HG03060 (cell line): ENCODE data around the gene B3GAT1.

Source experiments
- ATAC-seq: cut with Tn5 transposase; IDR thresholded peaks from one replicate; pipeline ENCODE4 v1.9.1; 2021; ENCODE audit warnings: low read depth, moderate number of reproducible peaks; ENCODE audit not compliant: unreplicated experiment

B3GAT1 gene

DNA sequence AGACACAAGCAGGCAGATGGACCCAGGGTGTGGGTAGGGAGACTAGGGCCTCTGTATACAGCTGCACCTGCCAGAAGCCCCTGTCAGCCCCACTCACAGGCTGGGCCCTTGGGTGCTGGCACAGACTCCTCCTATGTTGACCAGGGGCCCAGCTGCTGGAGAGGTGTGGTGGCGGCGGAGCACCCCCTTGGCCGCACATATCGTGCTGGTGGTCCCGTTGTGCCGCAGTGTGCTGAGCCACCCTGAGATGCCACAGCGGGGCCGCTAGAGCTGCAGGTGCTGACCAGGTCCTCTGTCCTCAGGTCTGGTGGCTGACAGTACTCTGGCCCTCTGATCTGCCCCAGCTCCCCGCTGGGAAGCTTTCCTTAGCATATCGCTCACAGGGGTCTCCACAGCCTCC lies 30.2 kb upstream of the B3GAT1 start:
- ATAC-seq: no peak

DNA sequence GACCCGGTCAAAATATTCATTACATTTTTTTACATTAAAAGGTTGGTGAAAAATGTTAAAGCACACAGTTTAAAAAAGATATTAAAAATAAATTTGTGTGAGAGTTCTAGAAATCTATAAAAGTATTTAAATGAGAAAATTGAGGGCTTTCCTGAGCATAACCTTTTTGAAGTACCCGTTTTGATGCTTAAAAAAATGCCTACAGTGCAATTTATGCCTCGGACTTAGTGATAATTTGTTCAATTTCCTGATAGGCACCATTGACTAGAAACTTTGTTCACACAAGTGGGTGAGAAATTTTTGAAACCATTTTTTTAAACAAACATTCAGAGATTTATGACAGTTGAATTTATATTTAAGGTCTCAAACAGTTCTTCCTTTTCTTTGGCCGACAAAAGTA lies 29.7 kb upstream of the B3GAT1 start:
- no peak for ATAC-seq

DNA sequence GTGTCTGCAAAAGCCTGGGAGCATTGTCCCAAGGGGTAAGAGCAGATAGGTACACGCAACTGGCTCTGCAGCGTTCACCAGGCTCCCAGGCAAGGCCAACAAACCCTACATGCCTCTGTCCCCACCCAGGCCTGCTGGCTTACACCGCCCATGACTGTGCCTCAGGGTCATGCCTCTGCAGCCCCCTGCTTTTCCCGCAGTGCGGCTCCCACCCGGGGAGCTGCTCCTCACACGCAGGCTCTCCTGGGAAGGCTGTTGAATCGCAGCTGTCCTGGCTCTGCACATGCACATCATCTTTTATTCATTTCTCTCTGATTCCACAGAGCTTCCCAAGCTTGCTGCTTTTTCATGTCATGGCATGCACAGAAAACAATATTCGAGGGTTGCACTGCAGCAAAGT lies 29.2 kb upstream of the B3GAT1 start:
- ATAC-seq: no peak

DNA sequence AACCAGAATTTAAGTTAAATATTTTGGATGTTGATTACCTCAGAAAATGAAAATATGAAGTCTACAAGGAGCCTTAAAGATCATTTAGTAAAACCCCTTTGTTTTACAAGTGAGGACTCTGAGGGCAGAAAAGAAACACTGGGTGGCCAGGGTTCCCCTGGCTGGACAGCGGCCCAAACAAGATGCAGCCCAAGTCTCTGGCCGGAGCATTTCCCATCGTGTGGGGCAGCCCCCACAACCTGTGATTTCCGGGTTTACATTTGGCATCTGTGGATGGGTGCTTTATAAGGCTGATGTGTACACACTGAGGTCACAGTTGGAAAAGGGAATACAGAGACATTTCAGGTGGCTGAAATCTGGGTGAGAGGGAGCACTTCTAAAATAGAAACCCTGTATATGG lies 28.8 kb upstream of the B3GAT1 start:
- ATAC-seq: no peak

DNA sequence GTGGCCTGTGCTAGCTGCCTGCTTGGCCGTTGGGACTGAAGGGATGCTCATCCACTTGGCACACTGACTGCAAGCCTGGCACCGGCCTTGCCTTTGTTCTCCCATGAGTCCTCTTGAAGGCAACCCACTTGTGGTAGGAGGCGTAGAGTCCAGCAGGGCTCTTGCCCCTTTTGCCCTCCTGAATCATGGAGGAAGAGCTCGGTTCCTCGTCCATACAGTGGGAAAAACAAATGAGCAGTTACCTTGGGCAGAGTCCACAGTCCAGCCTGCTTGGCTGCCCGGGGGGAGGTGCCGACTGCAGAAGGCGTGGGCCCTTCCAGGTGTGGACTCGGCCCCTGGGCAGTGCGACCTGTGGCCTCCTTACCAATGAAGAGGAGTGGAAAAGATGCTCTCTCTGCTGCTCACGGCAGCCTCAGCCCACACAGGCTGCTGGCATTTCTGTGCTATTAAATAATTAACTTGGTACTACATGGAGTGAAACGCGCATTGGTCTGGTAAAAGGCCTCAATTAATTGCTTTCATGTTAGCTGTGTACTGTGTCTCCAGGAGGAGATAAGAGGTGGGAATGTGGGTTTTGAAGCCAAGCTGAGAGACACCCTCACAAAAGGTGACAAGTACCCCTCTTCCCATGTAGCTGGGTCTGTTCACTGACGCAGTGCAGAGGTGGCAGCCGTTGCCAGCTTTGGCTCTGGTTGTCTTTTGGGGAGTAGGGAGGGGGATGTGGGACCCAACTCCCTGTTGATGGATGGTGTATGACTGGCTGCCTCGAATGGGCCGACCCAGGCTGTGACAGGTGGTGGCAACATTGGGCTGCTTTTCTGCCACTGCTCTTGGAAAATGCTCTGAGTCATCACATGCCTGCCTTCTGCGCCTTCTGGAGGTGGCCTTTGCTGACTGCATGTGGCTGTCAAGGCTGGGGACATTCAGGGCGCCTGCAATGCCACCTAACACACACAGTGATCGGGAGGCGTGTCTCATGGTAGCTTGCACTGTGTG lies 26.8 kb upstream of the B3GAT1 start:
- no peak for ATAC-seq

DNA sequence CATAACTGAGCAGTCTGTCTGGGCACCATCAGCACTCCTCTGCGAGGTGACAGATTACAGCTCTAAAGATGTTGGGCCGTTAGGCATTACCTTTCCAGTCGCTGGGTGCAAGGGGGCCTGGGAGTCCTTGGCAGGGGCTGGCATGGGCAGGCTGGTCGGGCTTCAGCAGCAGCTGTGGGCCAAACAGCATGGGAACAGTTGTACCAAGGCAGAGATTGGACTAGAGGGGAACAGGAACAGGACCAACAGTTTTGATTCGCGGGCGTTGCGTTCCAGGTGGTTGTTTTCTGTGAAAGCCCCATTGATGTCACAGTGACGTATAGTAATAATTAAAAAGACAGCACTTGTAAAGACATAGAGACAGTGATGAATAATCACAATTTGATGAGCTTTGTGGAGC lies 25.8 kb upstream of the B3GAT1 start:
- no peak for ATAC-seq

DNA sequence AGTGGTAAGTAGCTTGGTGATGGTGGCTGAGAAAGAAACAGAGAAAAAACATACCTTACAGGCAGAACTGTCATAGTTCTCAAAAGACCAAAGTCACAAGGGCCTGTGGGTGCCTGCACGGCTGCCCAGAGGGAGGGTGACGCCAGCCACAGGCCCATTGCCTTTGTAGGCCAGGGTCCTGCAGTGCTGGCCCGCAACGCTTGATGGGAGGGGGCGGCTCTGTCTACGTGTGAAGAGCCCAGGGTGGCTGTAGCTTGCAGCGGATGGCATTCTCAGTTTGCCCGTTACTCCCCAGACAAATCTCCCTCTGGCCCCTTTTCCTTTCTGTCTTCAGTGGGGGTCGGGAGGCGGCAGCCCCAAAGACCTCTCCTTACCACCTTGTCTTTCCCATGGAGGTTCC lies 24.7 kb upstream of the B3GAT1 start:
- no peak for ATAC-seq

DNA sequence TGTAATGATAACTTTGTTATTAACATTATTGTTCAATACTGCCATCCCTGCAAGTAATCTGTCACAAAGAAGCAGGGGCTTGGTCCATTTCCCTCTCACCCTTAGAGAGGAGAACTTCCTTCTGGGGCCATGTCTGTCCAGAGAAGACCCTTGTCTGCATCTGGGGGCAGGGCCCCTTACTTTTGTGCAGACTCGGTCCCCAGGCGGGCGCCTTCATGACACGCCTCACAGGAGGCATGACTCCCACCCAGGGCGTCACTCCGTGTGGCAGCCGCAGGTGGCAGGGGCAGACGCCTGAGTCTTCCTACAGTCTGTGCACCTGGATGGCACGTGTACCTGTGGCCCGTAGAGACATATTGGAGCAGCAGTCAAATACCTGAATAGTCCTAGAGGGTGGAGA lies 21.8 kb upstream of the B3GAT1 start:
- no peak for ATAC-seq

DNA sequence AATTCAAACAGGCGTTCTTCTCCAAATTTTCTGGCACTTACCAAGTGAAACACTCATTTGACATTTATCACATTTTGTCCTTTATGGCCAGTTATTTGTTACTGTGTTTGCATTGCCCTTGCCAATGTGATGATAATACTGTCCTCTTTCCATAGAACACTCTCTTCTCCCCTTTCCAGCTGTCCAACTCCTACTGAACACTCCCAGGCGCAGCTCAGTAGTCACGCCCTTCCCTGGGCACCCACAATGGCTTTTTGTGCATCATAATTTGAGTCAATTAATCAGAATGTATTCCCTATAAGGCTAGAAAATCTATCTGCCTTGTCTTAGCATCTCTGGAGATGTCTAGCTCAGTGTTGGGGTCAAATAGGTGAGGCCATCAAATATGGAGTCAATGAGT lies 21.2 kb upstream of the B3GAT1 start:
- no peak for ATAC-seq

DNA sequence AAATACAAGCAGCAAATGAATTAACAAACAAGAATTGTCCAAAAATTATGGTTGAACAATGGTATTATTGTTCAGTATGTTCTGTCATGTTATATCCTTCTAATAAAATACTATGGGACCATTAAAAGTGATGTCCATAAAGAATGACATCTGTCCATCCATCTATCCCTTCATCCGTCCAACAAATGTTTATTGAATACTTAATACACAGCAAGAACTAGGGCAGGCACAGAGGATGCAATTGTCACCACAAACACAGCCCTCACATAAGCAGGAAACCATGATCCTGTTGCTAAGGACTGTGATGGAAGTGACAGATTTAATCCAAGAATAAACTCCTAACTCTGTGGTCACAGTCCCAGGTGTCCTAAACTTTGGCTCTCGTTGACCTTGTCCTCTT lies 20.7 kb upstream of the B3GAT1 start:
- no peak for ATAC-seq

DNA sequence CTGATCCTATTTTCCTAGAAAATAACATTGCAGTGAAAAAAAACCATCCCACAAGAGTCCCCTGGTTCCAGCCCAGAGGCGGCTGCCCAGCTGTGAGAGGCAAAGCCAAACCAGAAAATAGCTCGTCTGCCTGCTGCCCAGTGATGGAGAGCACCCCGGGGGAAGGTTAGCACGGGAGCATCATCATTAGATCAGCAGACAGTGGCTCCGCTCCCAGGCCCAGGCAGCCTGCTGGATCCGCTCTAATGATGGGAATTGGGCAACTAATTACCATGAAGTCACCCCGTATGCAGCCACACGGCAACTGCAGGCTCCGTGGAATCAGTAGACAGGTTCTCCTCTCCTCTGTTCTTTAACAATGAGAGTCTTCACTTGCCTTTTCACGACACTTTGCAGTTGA lies 17.1 kb upstream of the B3GAT1 start:
- ATAC-seq: no peak

DNA sequence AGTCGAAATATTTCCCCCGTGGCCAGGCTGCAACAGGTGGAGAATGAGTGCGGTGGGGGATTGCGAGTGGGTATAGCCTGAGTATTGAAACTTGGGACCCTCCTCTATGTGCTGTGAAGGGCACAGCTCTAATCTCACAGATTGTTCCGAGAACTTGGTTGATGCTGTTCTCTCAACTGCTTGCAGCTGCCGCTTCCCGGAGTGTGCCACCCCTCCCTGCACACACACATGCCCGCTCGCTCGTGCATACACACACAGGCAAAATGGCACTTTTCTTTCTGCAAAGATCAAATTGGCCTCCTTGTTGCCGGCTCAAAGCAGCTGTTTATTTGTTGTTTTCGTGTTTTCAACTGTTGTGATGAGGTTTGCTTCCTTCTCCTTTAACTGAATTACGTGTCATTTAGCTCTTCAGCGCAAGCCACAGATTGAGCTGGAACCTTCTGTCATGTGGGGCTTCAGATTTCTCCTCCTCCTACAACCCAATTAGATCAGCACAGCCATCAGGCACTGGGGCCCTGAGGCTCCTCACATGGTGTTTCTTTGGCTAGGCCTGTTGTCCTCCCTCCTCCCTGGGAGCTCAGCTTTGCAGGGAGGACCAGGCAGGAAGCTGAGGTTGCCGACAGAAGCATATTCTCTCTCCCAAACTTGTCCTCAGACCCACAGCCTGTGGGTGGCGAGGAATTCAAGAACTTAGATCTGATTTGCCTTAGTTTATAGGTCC lies 13.9 kb upstream of the B3GAT1 start:
- no peak for ATAC-seq

DNA sequence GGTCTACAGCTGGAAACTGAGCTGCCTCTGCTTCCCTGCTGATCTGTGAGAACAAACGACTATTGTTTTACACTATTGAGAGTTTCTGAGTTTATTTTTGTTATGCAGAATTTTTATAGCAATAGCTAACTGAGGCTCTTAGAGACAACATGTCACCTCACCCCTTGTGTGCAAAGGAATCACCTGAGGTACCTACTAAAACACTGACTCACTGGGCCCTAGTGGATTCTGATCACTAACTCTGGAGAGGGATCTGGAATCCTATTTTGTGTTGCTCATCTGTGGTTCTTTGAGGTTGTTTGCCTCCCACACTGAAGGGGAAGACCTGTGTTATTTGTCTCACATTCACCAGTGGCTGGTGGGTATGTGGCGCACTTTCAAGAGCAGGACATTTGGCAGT lies 13.4 kb upstream of the B3GAT1 start:
- no peak for ATAC-seq

DNA sequence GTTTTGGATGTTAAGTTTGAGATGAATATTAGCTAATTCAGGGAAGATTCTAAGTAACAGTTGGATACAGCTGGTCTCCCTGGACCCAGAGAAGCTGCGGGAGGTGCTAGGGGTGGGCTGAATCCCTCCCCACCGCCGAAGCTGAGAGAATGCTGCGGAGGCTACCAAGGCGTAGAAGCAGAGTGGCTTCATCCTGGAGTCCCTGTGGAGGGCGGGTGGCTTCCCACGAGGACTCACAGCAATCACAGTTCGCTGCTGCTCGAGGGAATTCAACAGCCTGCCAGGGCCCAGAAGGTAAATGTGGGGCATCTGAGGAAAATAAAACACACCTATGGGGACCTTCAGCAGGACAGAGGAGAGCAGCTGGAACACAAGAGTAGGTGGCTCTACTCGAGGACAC lies 11.1 kb upstream of the B3GAT1 start:
- no peak for ATAC-seq

DNA sequence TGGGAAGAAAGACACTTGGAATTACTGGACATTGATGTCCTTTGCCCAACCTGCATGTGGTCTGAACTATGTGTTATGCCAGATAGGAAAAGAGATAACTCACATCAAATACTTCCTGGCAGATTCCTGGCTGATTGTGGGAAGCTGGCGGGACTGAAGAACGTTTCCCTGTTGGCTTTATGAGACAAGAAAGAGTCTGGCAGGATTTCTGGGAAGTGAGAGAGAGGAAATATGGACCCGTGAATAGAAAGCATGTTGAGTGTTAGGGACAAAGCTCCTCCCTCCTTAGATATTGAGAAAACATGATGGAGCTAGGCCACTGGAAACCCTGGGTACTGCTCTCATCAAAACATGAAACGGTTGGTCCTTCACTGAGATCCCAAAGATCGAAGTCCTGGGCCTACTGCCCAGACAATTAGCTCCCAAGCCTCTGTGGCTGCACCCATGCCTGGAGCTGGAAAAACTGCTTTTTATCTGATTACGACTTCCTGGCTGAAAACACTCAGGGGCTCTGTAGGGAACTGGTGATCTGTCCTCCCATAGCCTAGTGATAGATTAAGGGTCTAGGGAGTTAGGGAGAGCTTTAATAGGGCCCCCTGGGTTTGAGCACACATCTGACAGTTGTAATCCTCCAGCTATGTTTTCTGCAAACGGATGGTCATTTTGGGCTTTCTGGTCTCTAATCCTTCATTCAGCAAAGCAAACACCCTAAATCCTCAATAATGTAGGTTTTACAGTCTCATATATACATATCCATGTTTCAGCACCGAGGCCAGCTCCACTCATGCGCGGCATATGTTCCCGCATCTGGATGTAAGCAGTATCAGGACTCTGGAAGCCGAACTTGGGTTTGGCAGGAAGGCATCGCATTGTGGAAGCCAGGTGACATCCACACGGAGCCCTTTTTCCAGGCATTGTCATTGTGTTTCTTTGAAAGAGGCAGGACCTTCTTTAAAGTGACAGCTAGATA lies 6.1 kb upstream of the B3GAT1 start:
- ATAC-seq: no peak

DNA sequence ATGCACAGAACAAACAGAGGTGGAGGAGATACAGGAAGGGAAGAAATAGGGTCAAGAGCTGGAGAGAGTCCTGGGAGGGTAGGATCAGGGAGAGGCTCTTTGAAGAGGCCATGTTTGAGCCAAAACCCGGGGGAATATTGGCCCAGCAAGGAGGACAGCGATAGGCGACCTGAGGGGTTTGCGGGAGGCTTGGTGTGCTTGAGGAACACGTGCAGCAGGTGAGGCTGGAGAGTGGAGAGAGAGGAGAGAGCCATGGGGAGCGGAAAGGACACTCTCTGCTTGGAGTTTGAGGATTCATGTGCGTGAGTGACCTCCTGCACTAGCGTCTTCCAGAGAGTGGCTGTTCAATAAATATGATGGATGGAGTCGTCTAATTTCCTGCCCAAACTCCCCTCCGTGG lies 4.7 kb upstream of the B3GAT1 start:
- no peak for ATAC-seq

DNA sequence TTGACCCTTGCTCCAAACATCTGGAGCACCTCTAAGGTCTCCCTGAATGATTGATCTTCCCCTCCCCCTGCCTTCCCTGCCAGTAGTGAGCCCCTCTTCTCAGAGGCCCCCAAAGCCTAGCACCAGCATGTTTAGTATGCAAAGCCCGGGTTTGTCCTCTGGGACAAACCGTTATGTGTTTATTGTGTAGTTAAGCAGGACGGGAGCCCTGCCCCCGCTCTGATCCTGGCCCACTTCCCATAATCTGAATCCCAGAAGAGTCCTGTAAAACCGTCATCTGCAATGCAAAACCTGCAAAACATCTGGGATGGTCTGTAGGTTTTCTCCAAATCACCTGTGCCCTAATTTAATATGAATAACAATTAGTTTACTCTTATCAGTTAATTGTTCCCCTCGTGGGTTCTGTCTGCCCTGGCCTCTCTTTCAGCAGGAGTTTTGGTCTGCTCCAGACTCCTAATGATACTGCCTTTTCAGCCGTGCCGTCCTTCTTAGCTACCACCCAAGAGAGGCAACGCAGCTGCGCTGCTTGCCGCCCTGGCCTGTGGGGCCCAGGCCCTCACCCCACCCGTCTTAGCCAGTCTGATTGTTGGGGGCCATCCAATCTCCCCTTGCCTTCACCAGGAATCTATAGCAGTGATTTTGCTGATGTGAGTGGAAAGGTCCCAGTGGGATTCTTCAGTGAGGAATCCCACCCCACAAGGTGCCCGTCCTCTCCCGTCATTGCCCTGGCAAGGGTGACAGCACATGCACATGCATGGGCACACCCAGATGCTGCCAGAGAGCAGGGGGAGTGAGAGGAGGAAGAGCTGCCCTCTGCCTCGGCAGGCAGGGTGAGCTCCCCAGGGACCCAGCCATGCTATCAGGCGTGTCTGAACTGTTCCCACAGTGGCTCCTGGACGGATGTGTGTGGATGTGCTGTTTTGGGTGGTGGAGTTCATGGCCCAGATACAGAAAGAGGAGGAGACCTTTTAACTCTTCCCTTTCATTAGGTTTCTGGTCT lies 3.0 kb upstream of the B3GAT1 start:
- ATAC-seq: no peak

DNA sequence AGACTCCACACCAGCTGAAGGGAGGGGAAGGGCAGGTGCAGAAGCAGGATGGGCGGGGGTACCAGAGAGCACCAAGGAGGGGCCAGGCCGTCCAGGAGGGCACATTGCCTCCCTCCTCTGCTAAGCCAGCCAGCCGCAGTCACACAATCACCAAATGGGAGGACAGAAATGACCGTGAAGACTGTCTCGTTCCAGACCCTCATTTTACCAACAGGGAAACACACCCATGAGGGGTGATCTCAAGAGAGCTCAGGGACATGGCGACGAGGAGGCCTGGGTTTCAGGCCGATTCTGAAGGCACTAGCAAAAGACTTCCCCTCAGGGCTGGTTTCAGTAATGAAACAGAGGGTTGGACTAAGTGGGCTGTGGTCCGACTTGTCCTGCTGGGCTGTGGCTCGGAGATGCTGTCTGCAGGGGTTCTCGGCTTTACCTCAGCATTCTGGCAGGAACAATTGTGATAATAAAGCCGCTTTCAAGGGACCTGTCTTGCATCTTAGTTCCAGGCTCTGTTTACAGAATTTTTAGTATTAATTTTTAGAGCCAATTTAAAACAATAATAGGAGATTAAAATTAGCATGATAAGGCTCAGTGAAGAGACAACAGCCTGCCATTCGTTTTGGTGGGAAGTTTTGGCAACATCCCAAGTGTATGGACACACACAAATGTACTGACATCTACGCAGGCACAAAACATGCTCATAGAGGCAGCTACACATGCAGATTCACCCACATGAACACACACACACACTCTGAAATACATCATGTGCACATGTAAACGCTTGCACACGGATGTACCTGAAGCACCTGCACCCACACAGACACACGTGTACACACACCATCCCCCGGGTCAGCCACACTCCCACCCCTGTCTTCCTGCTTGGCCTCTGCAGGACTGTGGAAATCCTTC lies 2.0 kb upstream of the B3GAT1 start:
- ATAC-seq: no peak
